Measurements from ENCODE around the gene SLC4A4. TPM values are rescaled to one million over a fixed set of nuclear protein-coding genes. Genes with fewer than 3 reads are reported as not detected.

The SLC4A4 gene
- total RNA-seq, 1 experiment from 2014 or later: 0.92 TPM

DNA sequence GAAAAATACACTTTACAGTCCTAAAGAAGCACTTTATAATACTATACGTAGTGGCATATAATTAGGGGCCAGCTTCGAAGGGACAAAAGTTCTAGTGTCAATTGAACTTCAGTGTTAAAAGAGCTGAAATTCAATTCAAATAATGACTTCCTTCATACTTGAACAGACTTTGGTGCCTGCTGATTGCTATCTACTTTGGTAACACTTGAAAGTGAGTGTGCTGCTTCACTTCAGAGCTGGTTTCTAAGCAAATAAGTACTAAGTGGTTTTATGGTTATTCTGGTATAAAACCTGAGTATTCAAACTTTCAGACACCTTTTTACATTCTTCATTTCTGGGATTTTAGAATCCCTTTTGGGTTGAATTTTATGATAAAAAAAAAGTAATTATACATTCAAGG, 107.0 kb downstream of the SLC4A4 start:
- no peak overlapping the region for H2BK12ac ChIP-seq (ENCODE audit: insufficient read length, low read depth, low read length)
- H3K4ac ChIP-seq (ENCODE audit: low read depth, low read length): no peak overlapping the region
- H3K18ac ChIP-seq (ENCODE audit: insufficient read length, low read depth, low read length): no peak overlapping the region
- no peak overlapping the region for H2BK15ac ChIP-seq (ENCODE audit: low read depth, low read length)
- H3K79me2 ChIP-seq (ENCODE audit: insufficient read depth, low read length): no peaks in the 10 kb centered on the region
- no peak for DNase-seq
- no peaks in the 10 kb centered on the region for H3K79me1 ChIP-seq (ENCODE audit: insufficient read depth, low read depth, low read length, poor library complexity, severe bottlenecking)
- Mint-ChIP-seq H3K4me3 (no peak overlapping the region), H3K36me3 (ENCODE audit: insufficient read depth in 1 of 3, low read depth in 3 of 3) (no peaks in the 10 kb centered on the region), H3K4me1 (peaks cover 3 to 4% of the 10 kb centered on the region in 2 experiments; a peak in 3 of 4 replicates), H3K9me3 (no peaks in the 10 kb centered on the region), H3K27me3 (ENCODE audit: low read depth) (no peaks in the 10 kb centered on the region), H3K27ac (no peak overlapping the region)
- H3K27me3 ChIP-seq (ENCODE audit: insufficient read depth, low read length): no peaks in the 10 kb centered on the region
- H4K91ac ChIP-seq (ENCODE audit: insufficient read length, low read depth, low read length): no peak overlapping the region
- H2BK20ac ChIP-seq (ENCODE audit: low read depth, low read length, poor library complexity, severe bottlenecking): no peak overlapping the region
- no peak overlapping the region for H3K9ac ChIP-seq (ENCODE audit: extremely low read depth, insufficient read length, low read length)
- H3K23me2 ChIP-seq (ENCODE audit: insufficient read length, low read depth, low read length, poor library complexity, severe bottlenecking): no peaks in the 10 kb centered on the region
- no peak overlapping the region for H2BK120ac ChIP-seq (ENCODE audit: low read depth, low read length, poor library complexity, severe bottlenecking)
- no peaks in the 10 kb centered on the region for H3K9me3 ChIP-seq (ENCODE audit: control insufficient read depth, low read depth, low read length)
- H3K27ac ChIP-seq (ENCODE audit: insufficient read length, low read depth, low read length): no peak overlapping the region
- no peak overlapping the region for H4K8ac ChIP-seq (replicated peaks; ENCODE audit: insufficient read length, low read depth, low read length)
- TF ChIP-seq, protein P1, sequence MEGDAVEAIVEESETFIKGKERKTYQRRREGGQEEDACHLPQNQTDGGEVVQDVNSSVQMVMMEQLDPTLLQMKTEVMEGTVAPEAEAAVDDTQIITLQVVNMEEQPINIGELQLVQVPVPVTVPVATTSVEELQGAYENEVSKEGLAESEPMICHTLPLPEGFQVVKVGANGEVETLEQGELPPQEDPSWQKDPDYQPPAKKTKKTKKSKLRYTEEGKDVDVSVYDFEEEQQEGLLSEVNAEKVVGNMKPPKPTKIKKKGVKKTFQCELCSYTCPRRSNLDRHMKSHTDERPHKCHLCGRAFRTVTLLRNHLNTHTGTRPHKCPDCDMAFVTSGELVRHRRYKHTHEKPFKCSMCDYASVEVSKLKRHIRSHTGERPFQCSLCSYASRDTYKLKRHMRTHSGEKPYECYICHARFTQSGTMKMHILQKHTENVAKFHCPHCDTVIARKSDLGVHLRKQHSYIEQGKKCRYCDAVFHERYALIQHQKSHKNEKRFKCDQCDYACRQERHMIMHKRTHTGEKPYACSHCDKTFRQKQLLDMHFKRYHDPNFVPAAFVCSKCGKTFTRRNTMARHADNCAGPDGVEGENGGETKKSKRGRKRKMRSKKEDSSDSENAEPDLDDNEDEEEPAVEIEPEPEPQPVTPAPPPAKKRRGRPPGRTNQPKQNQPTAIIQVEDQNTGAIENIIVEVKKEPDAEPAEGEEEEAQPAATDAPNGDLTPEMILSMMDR (conservative IDR thresholded peaks at IDR 0.05): no peak
- no peak overlapping the region for H3K56ac ChIP-seq (ENCODE audit: insufficient read length, low read depth, low read length)
- no peak overlapping the region for H2BK5ac ChIP-seq (ENCODE audit: insufficient read length, low read length)
- no peak overlapping the region for H3K14ac ChIP-seq (ENCODE audit: insufficient read depth, low read length)
- no peak overlapping the region for H3K4me2 ChIP-seq (ENCODE audit: insufficient read depth, insufficient read length, low read length)
- no peak overlapping the region for H3T11ph ChIP-seq (ENCODE audit: low read length)
- no peak overlapping the region for H4K5ac ChIP-seq (ENCODE audit: insufficient read length, low read depth, low read length)
- H2AFZ ChIP-seq (ENCODE audit: low read length): no peak overlapping the region
- H3K23ac ChIP-seq (ENCODE audit: insufficient read length, low read depth, low read length): no peak overlapping the region
- no peaks in the 10 kb centered on the region for H3K4me1 ChIP-seq (ENCODE audit: insufficient read depth, low read length)
- no peak overlapping the region for H2AK5ac ChIP-seq (ENCODE audit: insufficient read length, low read length)
- no CpG with 5 or more reads among the region's 2 CpGs for WGBS (ENCODE audit: extremely low coverage, insufficient read length, low lambda C conversion rate)
- no peaks in the 10 kb centered on the region for H4K20me1 ChIP-seq (ENCODE audit: control insufficient read depth, insufficient read depth, insufficient read length)

Measured in H9 (cell line).